Activated gamma-delta T cell (primary cell): Measurements from ENCODE around the gene CEMIP.

Experiments
- DNase-seq: peaks from one replicate; lab custom pipeline; 2025; lab: John Stamatoyannopoulos, UW

CEMIP gene

DNA sequence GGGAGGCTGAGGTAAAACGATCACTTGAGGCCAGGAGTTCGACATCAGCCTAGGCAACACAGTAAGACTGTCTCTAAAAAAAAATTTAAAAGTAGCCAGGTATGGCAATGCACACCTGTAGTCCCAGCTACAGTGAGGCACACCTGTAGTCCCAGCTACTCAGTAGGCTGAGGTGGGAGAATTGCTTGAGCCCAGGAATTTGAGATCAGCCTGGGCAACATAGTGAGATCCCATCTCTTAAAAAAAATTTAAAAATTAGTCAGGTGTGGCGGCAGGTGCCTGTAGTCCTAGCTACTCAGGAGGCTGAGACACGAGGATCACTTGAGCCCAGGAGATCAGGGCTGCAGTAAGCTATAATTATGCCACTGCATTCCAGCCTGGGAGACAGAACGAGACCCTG lies 203.7 kb downstream of the CEMIP start:
- no peak for DNase-seq

- DNase-seq, result no peak
Measured at GRCh38 chr15:80984856-80985255, 205.7 kb downstream of the CEMIP start.

DNA sequence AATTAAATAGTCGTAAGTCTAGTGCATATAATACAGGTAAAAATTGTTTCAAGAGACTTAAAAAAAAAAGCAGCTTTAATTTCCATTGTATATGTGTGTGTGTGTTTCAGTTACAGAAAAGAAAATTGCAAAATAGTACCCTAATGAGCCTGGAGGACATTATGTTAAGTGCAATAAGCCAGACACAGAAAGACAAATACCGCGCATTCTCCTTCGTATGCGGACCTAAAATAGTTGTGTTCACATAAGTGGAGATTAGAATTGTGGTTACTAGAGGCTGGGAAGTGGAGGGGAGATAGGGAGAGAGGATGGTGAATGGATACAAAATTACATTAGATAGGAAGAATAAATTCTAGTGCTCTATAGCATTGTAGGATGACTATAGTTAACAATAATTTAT lies 206.8 kb downstream of the CEMIP start:
- no peak for DNase-seq

DNA sequence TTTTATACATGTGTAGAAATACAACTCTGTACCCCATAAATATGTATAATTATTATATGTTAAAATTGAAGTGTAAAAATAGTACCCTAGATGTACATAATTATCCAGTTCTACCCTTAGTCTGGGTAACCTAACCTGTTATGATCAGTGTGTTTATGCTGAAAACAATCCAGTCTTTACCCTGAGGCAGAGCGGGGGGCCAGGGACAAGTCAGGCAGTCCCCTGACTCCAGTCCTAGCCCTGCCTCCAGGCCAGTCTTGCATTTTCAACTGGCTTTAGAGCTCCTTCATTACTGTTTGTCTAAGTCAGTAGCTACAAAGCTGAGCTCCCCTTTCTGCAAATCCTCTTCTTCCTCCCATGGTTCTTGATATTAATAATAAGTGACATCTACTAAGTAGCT lies 207.3 kb downstream of the CEMIP start:
- no peak for DNase-seq

GRCh38 chr15:80988148-80988796 lies 209.1 kb downstream of the CEMIP start:
- DNase-seq, result no peak

DNA sequence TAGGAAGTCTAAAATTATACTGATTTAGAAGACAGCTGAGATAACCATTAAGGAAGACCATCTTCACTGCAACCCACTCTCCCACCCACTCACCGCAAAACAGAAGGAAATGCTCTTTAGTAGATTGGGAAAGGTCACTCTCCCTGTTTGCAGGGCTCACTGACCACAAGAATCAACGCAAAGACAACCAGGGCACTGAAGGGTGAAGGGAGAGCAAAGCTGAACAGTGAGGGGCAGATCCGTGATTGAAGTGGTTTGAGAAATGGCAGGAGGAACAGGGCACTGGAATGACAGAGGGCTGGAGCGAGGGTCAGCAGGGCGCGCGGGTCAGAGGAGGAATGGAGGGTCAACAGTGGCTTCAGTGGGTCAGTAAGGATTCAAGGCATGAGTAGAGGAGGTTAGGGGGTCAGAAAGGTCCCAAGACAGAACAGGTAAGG lies 209.9 kb downstream of the CEMIP start:
- DNase-seq, result no peak

GRCh38 chr15:80989518-80990478 lies 210.6 kb downstream of the CEMIP start, which contains the start of gene MESD:
TSS of gene MESD (minus strand) at chr15:80989819. CDS start at chr15:80989791, 28 bp downstream.
- peak; percentile 93 for DNase-seq

DNA sequence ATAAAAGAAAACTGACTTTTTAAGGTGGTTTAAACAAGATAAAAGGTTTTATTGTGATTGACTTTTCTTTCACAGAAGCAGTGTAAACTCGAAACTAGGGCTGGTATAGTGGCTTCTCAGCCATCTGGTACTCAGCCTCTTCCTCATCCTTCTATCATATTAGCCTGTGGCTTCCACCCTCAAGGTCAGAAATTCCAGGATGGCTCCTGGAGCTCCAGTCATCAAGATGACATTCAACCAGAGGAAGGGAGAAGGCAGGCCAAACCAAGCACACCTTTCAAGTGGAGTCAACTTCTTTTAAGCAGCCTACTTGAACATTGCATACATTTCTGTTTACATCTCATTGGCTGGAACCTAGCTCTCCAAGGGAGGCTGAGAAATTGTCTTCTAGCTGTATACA lies 211.8 kb downstream of the CEMIP start:
- no peak for DNase-seq

GRCh38 chr15:80991421-80991820 lies 212.3 kb downstream of the CEMIP start:
- DNase-seq, result no peak

DNA sequence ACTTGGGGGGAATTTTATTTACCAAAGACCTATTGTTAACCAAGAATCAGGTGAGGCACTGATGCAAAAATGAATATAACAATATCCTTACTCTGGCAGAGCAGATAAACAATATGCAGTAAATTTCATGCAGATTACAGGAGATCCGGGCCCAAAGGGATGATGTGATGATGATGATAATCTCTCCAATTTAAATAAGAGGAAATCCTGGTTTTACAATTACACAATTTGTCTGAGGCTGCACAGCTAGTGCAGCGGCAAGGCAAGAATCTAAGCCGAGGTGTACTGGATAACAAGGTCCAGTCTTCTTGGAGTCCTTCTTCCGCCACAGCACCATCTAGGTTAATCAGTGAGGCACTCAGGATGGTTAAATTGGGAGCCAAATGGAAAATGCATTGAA lies 212.8 kb downstream of the CEMIP start:
- no peak for DNase-seq

DNA sequence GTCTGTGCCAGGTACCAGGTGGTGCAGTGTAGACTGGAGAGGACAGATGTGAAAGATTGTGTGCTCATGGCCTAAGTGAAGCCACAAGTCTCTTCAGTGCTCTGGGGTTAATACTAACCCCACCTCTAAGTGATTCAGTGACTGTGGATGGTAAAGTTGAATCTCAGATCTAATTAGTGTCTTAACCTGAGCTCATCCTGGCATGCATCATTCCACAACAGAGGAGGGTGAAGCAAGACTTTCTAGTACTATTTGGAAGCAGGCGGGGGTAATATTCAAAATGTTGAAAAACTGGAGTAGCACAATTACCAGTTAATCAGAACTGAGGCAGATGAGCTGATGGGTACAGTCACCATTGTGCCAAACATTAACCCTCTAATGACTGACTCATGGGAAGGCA lies 213.3 kb downstream of the CEMIP start:
- no peak for DNase-seq

DNA sequence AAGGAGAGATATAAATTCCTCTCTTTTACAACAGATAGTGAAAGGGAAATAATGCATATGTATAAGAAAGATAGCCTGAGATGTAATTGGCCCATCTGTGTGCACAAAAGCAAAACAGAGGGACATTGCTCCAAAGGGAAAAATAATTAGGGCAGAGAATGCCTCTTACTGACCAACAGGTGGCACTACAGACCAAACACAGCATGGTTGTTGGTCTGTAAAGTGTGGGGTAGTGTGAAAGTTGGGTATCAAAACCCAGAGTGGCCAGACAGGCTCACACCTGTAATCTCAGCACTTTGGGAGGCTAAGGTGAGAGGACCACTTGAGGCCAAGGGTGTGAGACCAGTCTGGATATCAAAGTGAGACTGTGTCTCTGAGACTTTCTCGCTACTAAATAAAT lies 217.1 kb downstream of the CEMIP start:
- DNase-seq, result no peak

GRCh38 chr15:80997692-80998091 lies 218.5 kb downstream of the CEMIP start:
- no peak for DNase-seq

DNA sequence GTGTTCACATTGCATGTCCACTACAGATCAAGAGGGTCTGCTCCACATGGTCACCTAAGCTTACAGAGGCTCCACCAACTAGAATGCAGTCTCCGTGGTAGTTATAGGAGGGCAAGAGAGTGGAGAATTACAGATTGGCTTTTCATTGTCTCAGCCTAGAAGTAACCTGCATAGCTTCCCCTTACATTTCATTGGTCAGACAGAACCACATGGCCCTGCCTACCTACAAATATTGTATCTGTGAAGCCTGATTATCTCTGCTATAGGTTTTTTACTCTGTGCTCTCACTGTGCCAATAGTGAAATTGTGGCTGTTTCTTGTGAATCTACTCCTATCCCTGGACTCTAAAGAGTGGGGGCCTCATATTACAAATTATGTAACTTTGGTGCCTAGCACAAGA lies 219.1 kb downstream of the CEMIP start:
- DNase-seq, result no peak

DNA sequence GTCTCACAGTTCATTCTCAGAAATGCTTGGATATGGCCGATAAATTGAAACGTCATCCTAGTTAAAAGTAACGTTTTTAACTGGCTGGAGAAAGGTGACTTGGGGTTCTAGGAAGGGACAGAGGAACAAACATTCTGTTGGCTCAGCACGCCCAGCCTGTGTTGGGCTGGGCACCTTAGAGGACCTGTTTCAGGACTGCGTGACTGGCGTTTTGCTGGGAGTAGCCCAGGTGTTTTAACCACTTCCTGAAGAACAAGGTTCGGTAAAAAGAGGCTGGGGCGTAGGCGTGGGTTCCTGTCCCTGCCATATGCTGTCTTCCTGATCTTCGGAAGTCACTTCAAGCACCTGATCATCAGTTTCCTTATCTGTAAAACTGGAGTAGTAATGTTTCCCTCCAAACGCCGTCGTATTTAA lies 220.5 kb downstream of the CEMIP start:
- DNase-seq, result no peak

GRCh38 chr15:81000144-81000623 lies 221.0 kb downstream of the CEMIP start:
- DNase-seq, result no peak

DNA sequence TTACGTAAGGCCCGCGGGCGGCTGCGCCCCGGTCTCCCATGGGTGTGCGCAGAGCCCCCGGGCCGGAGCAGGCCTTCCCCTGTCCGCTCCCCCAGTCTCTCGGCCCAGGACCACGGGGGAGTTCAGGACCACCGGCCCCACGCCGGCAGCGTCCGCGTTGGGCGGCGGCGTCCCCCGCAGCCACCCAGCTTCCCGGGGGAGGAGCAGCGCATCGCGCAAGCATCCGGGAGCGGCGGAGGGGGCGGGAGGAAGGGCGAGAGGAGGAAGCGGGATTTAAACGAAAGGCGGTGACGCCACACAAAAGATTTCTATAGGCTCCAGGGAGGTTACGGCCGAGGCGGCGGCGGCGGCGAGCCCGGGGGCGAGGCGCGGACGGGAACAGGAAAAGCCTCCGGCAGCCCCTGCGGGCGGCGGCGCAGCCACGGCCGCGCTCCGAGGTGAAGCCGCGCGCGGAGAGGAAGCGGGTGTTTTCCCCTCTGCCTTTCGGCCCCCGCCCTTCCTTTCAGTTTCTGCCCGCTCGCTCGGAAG lies 221.5 kb downstream of the CEMIP start, which contains the start of gene TLNRD1:
Gene TLNRD1, plus strand, starts transcription at position 300 of the 528 bp plus-strand sequence. CDS start 1,349 bp downstream, outside the sequence.
- DNase-seq, result peak; percentile 76
